ENCODE measurements around the gene HSD17B12.
"Not testable (repeated sequence)": the region's sequence is repeated elsewhere in the genome, so short reads cannot be mapped to it uniquely, and the experiment has no call there.

The HSD17B12 gene

GRCh38 chr11:43751726-43752125 is 71.2 kb downstream of the HSD17B12 start:
- TF ChIP-seq CTCF (IDR thresholded peaks at IDR 0.05) = no peak

DNA sequence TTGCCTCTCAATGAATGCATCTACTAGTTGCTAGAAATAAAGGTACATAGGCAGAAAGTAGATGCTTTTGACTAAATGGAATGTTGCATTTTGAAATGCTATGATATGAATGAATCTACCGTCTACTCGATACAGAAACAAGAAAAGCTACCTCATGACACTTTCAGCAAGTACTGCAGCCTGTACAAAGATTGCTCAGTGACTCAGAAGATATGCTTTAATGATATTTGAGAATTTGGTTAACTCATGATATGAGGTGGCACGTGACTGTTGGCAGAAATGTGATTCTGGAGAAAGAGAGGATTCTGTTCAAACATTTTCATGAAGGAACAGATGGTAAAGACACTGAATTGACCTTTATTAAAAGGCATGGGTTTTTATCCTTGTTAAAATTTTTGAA is 76.0 kb downstream of the HSD17B12 start:
- Histone ChIP-seq H3K9ac (no peak overlapping the region), H3K4me3 (ENCODE audit: low read depth, low read length) (no peak overlapping the region), H3K27ac (no peak overlapping the region), H3K4me2 (ENCODE audit: low read length) (no peak overlapping the region), H3K36me3 (ENCODE audit: control insufficient read depth, insufficient read depth, low read length) (no peaks in the 10 kb centered on the region), H3K9me3 (ENCODE audit: control insufficient read depth, low read length) (no peaks in the 10 kb centered on the region), H3K4me1 (no peaks in the 10 kb centered on the region), H3K79me2 (no peaks in the 10 kb centered on the region), H2AFZ (no peak overlapping the region), H3K27me3 (ENCODE audit: control insufficient read depth, insufficient read depth, low read length) (no peaks in the 10 kb centered on the region)
- no peak for TF ChIP-seq CTCF (IDR thresholded peaks at IDR 0.05)

More at GRCh38 chr11:43751726-43752125, 71.2 kb downstream of the HSD17B12 start:
- no peaks in the 10 kb centered on the region for H3K79me2 ChIP-seq
- no peak overlapping the region for H2AFZ ChIP-seq
- H3K9ac ChIP-seq = no peak overlapping the region
- H3K4me3 ChIP-seq (ENCODE audit: low read depth, low read length) = no peak overlapping the region
- H3K4me2 ChIP-seq (ENCODE audit: low read length) = no peak overlapping the region
- H3K27me3 ChIP-seq (ENCODE audit: control insufficient read depth, insufficient read depth, low read length) = no peaks in the 10 kb centered on the region
- H3K4me1 ChIP-seq = no peaks in the 10 kb centered on the region
- no peaks in the 10 kb centered on the region for H3K36me3 ChIP-seq (ENCODE audit: control insufficient read depth, insufficient read depth, low read length)
- H3K27ac ChIP-seq = no peak overlapping the region
- no peaks in the 10 kb centered on the region for H3K9me3 ChIP-seq (ENCODE audit: control insufficient read depth, low read length)

DNA sequence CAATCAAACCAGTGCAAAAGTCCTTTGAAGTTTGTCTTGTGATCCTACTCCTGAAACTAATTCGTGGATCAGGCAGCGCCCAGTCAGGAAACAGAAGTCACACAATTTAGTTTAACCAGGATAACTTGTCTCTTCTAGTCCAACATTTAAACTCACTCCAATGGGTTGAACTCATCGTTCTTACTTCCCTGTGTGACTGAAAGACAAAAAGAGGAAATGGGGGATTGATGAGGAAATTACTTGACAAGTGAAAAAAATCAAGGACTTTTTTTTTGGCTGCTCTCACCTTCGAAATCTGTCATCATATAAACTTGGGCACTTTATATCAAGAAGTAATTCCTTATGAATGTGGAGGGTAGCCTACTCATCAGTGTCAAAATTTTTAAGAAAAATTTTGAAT is 78.4 kb downstream of the HSD17B12 start:
- Histone ChIP-seq H3K9me3 (ENCODE audit: control insufficient read depth, low read length) (no peaks in the 10 kb centered on the region), H3K27ac (no peak overlapping the region)
- TF ChIP-seq CTCF (IDR thresholded peaks at IDR 0.05) = no peak

DNA sequence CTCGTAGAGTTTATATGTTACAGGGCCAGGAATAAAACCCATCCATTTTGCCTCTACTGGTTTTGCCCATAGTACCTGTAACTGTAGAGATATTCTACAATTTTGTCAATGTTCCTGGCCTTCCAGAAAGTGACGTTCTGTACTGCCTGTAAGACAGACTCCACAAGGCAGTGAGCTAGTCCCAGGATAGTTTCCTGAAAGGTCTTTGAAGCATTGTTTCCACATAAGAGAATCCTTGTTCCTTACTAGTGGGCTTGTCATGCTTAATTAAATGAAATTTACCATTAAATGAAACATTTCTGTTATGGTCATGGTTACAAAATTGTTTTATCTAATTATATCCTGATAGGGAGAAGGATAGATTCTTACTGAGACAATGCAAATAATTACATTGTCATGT is 80.4 kb downstream of the HSD17B12 start:
- Histone ChIP-seq H3K27me3 (ENCODE audit: control insufficient read depth, insufficient read depth, low read length) (no peaks in the 10 kb centered on the region), H3K4me1 (no peaks in the 10 kb centered on the region), H3K4me3 (ENCODE audit: low read depth, low read length) (no peak overlapping the region), H3K27ac (no peak overlapping the region), H3K9me3 (ENCODE audit: control insufficient read depth, low read length) (no peaks in the 10 kb centered on the region), H3K4me2 (ENCODE audit: low read length) (no peak overlapping the region), H2AFZ (no peak overlapping the region), H3K79me2 (no peaks in the 10 kb centered on the region), H3K9ac (no peak overlapping the region), H3K36me3 (ENCODE audit: control insufficient read depth, insufficient read depth, low read length) (no peaks in the 10 kb centered on the region)
- no peak for TF ChIP-seq CTCF (IDR thresholded peaks at IDR 0.05)

More for the DNA sequence above, 78.4 kb downstream of the HSD17B12 start:
- Histone ChIP-seq H3K79me2 (no peaks in the 10 kb centered on the region), H3K4me2 (ENCODE audit: low read length) (no peak overlapping the region), H3K36me3 (ENCODE audit: control insufficient read depth, insufficient read depth, low read length) (no peaks in the 10 kb centered on the region), H3K9ac (no peak overlapping the region), H3K4me3 (ENCODE audit: low read depth, low read length) (no peak overlapping the region), H3K4me1 (no peaks in the 10 kb centered on the region), H3K27me3 (ENCODE audit: control insufficient read depth, insufficient read depth, low read length) (no peaks in the 10 kb centered on the region), H2AFZ (no peak overlapping the region)

DNA sequence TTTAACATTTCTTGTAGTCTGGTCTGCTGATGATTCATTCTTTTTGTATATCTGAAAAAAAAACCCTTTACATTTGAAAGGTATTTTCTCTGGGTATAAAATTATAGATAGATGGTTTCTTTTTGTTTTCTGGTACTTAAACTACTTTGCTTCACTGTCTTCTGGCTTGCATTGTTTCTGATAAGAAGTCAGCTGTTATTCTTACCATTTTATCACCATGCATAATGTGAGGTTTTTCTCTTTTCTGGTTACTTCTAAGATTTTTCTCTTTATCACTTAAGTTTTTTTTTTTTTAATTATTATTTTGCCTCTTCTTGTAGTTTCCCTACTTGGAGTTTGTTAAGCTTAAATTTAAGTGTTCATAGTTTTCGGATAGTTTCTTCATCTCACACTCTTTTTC is 84.7 kb downstream of the HSD17B12 start:
- H3K27me3 ChIP-seq (ENCODE audit: control insufficient read depth, insufficient read depth, low read length) = no peaks in the 10 kb centered on the region
- no peak for TF ChIP-seq CTCF (IDR thresholded peaks at IDR 0.05)
- no peaks in the 10 kb centered on the region for H3K36me3 ChIP-seq (ENCODE audit: control insufficient read depth, insufficient read depth, low read length)
- H3K4me2 ChIP-seq (ENCODE audit: low read length) = no peak overlapping the region
- H3K4me1 ChIP-seq = no peaks in the 10 kb centered on the region
- no peak overlapping the region for H3K4me3 ChIP-seq (ENCODE audit: low read depth, low read length)
- no peak overlapping the region for H2AFZ ChIP-seq
- no peak overlapping the region for H3K27ac ChIP-seq
- H3K9me3 ChIP-seq (ENCODE audit: control insufficient read depth, low read length) = no peaks in the 10 kb centered on the region
- no peak overlapping the region for H3K9ac ChIP-seq
- H3K79me2 ChIP-seq = no peaks in the 10 kb centered on the region

DNA sequence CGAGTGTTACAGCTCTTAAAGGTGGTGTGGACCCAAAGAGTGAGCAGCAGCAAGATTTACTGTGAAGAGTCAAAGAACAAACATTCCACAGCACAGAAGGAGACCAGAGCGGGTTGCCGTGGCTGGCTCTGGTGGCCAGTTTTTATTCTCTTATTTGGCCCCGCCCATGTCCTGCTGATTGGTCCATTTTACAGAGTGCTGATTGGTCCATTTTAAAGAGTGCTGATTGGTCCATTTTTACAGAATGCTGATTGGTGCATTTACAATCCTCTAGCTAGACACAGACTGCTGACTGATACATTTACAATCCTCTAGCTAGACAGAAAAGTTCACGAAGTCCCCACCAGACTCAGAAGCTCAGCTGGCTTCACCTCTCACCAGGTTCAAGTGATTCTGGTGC is 88.1 kb downstream of the HSD17B12 start:
- not testable (repeated sequence) for H3K4me3 ChIP-seq (ENCODE audit: low read depth, low read length); H3K79me2 ChIP-seq; H3K27me3 ChIP-seq (ENCODE audit: control insufficient read depth, insufficient read depth, low read length); H3K9ac ChIP-seq; H3K36me3 ChIP-seq (ENCODE audit: control insufficient read depth, insufficient read depth, low read length); H3K4me2 ChIP-seq (ENCODE audit: low read length); H3K9me3 ChIP-seq (ENCODE audit: control insufficient read depth, low read length); H2AFZ ChIP-seq; H3K4me1 ChIP-seq; H3K27ac ChIP-seq
